Kidney (tissue), 14 donors: ENCODE results near the gene SH3BGRL2. TPM values are rescaled to one million over a fixed set of nuclear protein-coding genes. Genes with fewer than 3 reads are reported as not detected.

Experiments
- DNase-seq, 5 donors: peaks; one replicate each; pipeline ENCODE4 v3.0.0-alpha.2; 2013 to 2020
- FAIRE-seq: peaks from 2 replicates; lab custom pipeline; 2012; peaks lifted over from hg19 to GRCh38; lab: Jason Lieb, UNC
- H3K27ac ChIP-seq, 2 donors: one replicate each; pipeline ENCODE4 v1.7.0; 2013; ENCODE audit warnings: low read depth in 2 of 2, low read length in 2 of 2, inconsistent platforms in 1 of 2
- H3K27me3 ChIP-seq: one replicate; pipeline ENCODE4 v1.7.1; 2013; ENCODE audit warnings: low read length, inconsistent platforms; ENCODE audit not compliant: control insufficient read depth, insufficient read depth
- H3K36me3 ChIP-seq, 3 donors: one replicate each; pipeline versions ENCODE4 v1.7.0 to v1.7.1; 2013; ENCODE audit warnings: low read length in 3 of 3, control low read depth in 1 of 3, inconsistent platforms in 1 of 3; ENCODE audit not compliant: insufficient read depth in 3 of 3, control insufficient read depth in 2 of 3
- H3K4me1 ChIP-seq, 3 donors: one replicate each; pipeline versions ENCODE4 v1.7.0 to v1.7.1; 2013; ENCODE audit warnings: low read length in 3 of 3, inconsistent platforms in 1 of 3, low read depth in 1 of 3; ENCODE audit not compliant: control insufficient read depth in 2 of 3, insufficient read depth in 2 of 3
- H3K4me3 ChIP-seq, 3 donors: one replicate each; pipeline versions ENCODE4 v1.7.0 to v1.8.1; 2013; ENCODE audit warnings: low read length in 3 of 3, control low read depth in 1 of 3, inconsistent platforms in 1 of 3
- H3K9ac ChIP-seq, 3 donors: one replicate each; pipeline versions ENCODE4 v1.7.0 to v1.7.1; 2013; ENCODE audit warnings: low read length in 3 of 3, control low read depth in 1 of 3, inconsistent platforms in 1 of 3
- H3K9me3 ChIP-seq, 3 donors: one replicate each; pipeline versions ENCODE4 v1.7.0 to v1.7.1; 2013; ENCODE audit warnings: low read length in 3 of 3, control low read depth in 1 of 3, inconsistent platforms in 1 of 3; ENCODE audit not compliant: control insufficient read depth in 2 of 3, insufficient read depth in 1 of 3
- intact Hi-C: fragments of 100-400 bp; cut with DNase I; formaldehyde crosslinking; loops from one replicate; pipeline ENCODE4 v1.11.1; 2022
- polyA plus RNA-seq: library from polyadenylated mRNA; stranded (reverse); fragments of 350-450 nt; fragmentation: Illumina TruSeq; extraction: RNeasy Lipid Tissue Mini Kit (QIAGEN cat#74804); gene quantifications from one replicate; pipeline ENCODE4 v1.2.3, GENCODE V29; 2014; ENCODE audit warnings: low read depth, low replicate concordance; ENCODE audit not compliant: insufficient read depth
- total RNA-seq: library from RNA; stranded (reverse); fragmentation: NEBNext Ultra II Directional; extraction: Animal tissue kit (Norgen Biotek cat#: 25700); gene quantifications from one replicate; pipeline ENCODE4 v1.2.1, GENCODE V29; 2021
- TF ChIP-seq, protein P1 (sequence below): IDR thresholded peaks from 3 replicates; pipeline ENCODE4 v1.5.1; 2012; ENCODE audit warnings: mild to moderate bottlenecking, moderate library complexity, borderline replicate concordance; ENCODE audit not compliant: insufficient read depth; ENCODE audit errors: extremely low read depth
- donor health status: control.
- donor health status: control.
- donor health status: control.
- donor health status: control.
- donor health status: control.
- donor health status: DM: yes; HTN: yes; CAD: no.
- donor health status: Normal renal cell carcinoma (clear cell type).

The SH3BGRL2 gene
- total and polyA plus RNA-seq, 2 donors from 2014 or later = 14.6 to 18.6 TPM

DNA sequence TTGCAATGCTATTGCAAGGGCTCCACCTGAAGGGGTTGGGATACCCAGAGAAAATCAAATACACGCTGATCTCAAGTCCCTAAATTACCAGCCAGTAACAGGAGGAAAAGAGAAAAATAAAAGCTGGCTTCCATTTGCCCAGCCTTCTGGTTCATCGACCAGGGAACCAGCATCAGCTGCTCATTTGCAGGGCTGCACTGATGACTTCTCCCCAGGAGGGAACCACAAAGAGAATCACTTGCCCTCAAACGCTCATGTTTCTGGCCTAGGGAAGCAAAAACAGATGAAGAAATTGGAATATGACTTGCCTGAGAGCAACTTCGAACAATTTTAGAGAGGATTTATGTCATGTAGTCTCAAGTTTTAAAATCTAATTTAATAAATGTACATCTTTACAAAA, 119.7 kb downstream of the SH3BGRL2 start:
- TF ChIP-seq, protein P1, sequence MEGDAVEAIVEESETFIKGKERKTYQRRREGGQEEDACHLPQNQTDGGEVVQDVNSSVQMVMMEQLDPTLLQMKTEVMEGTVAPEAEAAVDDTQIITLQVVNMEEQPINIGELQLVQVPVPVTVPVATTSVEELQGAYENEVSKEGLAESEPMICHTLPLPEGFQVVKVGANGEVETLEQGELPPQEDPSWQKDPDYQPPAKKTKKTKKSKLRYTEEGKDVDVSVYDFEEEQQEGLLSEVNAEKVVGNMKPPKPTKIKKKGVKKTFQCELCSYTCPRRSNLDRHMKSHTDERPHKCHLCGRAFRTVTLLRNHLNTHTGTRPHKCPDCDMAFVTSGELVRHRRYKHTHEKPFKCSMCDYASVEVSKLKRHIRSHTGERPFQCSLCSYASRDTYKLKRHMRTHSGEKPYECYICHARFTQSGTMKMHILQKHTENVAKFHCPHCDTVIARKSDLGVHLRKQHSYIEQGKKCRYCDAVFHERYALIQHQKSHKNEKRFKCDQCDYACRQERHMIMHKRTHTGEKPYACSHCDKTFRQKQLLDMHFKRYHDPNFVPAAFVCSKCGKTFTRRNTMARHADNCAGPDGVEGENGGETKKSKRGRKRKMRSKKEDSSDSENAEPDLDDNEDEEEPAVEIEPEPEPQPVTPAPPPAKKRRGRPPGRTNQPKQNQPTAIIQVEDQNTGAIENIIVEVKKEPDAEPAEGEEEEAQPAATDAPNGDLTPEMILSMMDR = no peak
- Histone ChIP-seq H3K27ac (no peak overlapping the region), H3K9me3 (no peaks in the 10 kb centered on the region), H3K4me1 (no peaks in the 10 kb centered on the region), H3K36me3 (no peaks in the 10 kb centered on the region), H3K9ac (no peak overlapping the region), H3K27me3 (no peaks in the 10 kb centered on the region), H3K4me3 (no peak overlapping the region)
- FAIRE-seq = no peak
- intact Hi-C loops = no loop called here
- no peak for DNase-seq

Other genes starting within 250 kb of the SH3BGRL2 start
- 4.8 TPM for gene LCA5, start 93.9 kb upstream of the SH3BGRL2 start, total RNA-seq
- gene LCA5, start 93.9 kb upstream of the SH3BGRL2 start, polyA plus RNA-seq = 2.0 TPM